GM23338 (cell line): Measurements from ENCODE around the gene PCDHA5.

Experiments
- CREB1 ChIP-seq: fragments of 250-450 bp; sonication (Bioruptor Pico); IDR thresholded peaks from 2 replicates; pipeline ENCODE4 v1.5.0; 2020; ENCODE audit warnings: low read depth, mild to moderate bottlenecking, moderate library complexity
- CTCF ChIP-seq, 2 experiments: fragments of 200-600 bp in 1 of 2; sonication (generic) in 1 of 2; conservative IDR thresholded peaks; 2 replicates each; pipeline versions ENCODE4 v1.5.1 to v1.6.1; 2016 to 2017; ENCODE audit warnings: antibody characterized with exemption in 2 of 2, low read depth in 2 of 2, mild to moderate bottlenecking in 2 of 2, moderate library complexity in 1 of 2
- EZH2 ChIP-seq: fragments of 200-600 bp; sonication (generic); IDR thresholded peaks from one replicate; pipeline ENCODE4 v1.8.0; 2017; ENCODE audit warnings: antibody characterized with exemption, mild to moderate bottlenecking, low read depth; ENCODE audit not compliant: unreplicated experiment
- EZH2phosphoT487 ChIP-seq: fragments of 200-600 bp; sonication (generic); IDR thresholded peaks from one replicate; pipeline ENCODE4 v1.8.1; 2018; ENCODE audit warnings: antibody characterized with exemption; ENCODE audit not compliant: unreplicated experiment
- NANOG ChIP-seq: IDR thresholded peaks from 2 replicates; pipeline ENCODE4 v1.6.1; 2016; ENCODE audit warnings: antibody characterized with exemption, borderline replicate concordance
- POLR2AphosphoS5 ChIP-seq: IDR thresholded peaks from 2 replicates; pipeline ENCODE4 v1.6.1; 2016; ENCODE audit warnings: antibody characterized with exemption, low read depth
- REST ChIP-seq: IDR thresholded peaks from one replicate; pipeline ENCODE4 v1.6.1; 2018; ENCODE audit warnings: antibody characterized with exemption; ENCODE audit not compliant: unreplicated experiment
- ZNF114 ChIP-seq: fragments of 250-450 bp; sonication (Bioruptor Pico); IDR thresholded peaks from 2 replicates; pipeline ENCODE4 v1.5.0; 2020; ENCODE audit warnings: mild to moderate bottlenecking, moderate library complexity

GRCh38 chr5:140833993-140834392 is 12.6 kb downstream of the PCDHA5 start, which contains the start of gene PCDHA7:
- TF ChIP-seq CTCF (conservative IDR thresholded peaks at IDR 0.05; ENCODE audit: low read depth in 2 of 2) (peak; percentile 64 to 72), EZH2 (no peak), EZH2phosphoT487 (no peak), POLR2AphosphoS5 (no peak), CREB1 (no peak), REST (no peak), ZNF114 (no peak), NANOG (no peak)
